ENCODE results near the gene PDE8B. TPM values are rescaled to one million over a fixed set of nuclear protein-coding genes. Genes with fewer than 3 reads are reported as not detected.
"Not testable (repeated sequence)": the region's sequence is repeated elsewhere in the genome, so short reads cannot be mapped to it uniquely, and the experiment has no call there.

PDE8B gene
- total and polyA plus RNA-seq, 2 experiments from 2014 or later, result 0.45 to 0.91 TPM

GRCh38 chr5:77383336-77383735, 172.9 kb downstream of the PDE8B start:
- H3K79me2 ChIP-seq (replicated peaks; ENCODE audit: insufficient read depth); H4K20me1 ChIP-seq (replicated peaks; ENCODE audit: insufficient read depth); H3F3A ChIP-seq (replicated peaks; ENCODE audit: low read depth); H3K4me3 ChIP-seq; H3K36me3 Mint-ChIP-seq (ENCODE audit: low read depth); H3K9me2 ChIP-seq (ENCODE audit: insufficient read depth); H3K27ac Mint-ChIP-seq; H3K27me3 Mint-ChIP-seq (ENCODE audit: insufficient read depth, low read depth, poor library complexity); DNase-seq (ENCODE audit: low spot score); H3K4me2 ChIP-seq; H3K9me3 Mint-ChIP-seq; H3K27ac ChIP-seq (ENCODE audit: low read depth); H3K4me1 ChIP-seq (ENCODE audit: insufficient read depth); H3K4me3 Mint-ChIP-seq; H3K36me3 ChIP-seq (ENCODE audit: insufficient read depth); H2AFZ ChIP-seq; ATAC-seq; H3K27me3 ChIP-seq (ENCODE audit: insufficient read depth): not testable (repeated sequence)
- peaks cover 14% of the 10 kb centered on the region; the same call in 2 of the 3 replicates for H3K4me1 Mint-ChIP-seq

- ATAC-seq; H2AFZ ChIP-seq; H3K79me2 ChIP-seq (replicated peaks; ENCODE audit: insufficient read depth); H3K27ac Mint-ChIP-seq; H3K4me1 ChIP-seq (ENCODE audit: insufficient read depth); H3K27me3 Mint-ChIP-seq (ENCODE audit: insufficient read depth, low read depth, poor library complexity); H3K4me2 ChIP-seq; H3K4me3 Mint-ChIP-seq; DNase-seq (ENCODE audit: low spot score); H3K9me3 Mint-ChIP-seq; H3K4me1 Mint-ChIP-seq; H3K36me3 ChIP-seq (ENCODE audit: insufficient read depth); H3K4me3 ChIP-seq; H3K9me2 ChIP-seq (ENCODE audit: insufficient read depth); H4K20me1 ChIP-seq (replicated peaks; ENCODE audit: insufficient read depth); H3K27ac ChIP-seq (ENCODE audit: low read depth); H3K36me3 Mint-ChIP-seq (ENCODE audit: low read depth); H3K27me3 ChIP-seq (ENCODE audit: insufficient read depth); H3F3A ChIP-seq (replicated peaks; ENCODE audit: low read depth): not testable (repeated sequence)
These were observed 175.9 kb downstream of the PDE8B start for GRCh38 chr5:77386340-77386739.

GRCh38 chr5:77389746-77390145, 179.3 kb downstream of the PDE8B start:
- Histone ChIP-seq H3K9me2 (ENCODE audit: insufficient read depth) (0 out of 2 replicates have a peak, but pooled peaks cover 6% of the 10 kb centered on the region), H3K27me3 (ENCODE audit: insufficient read depth) (no peaks in the 10 kb centered on the region), H4K20me1 (replicated peaks; ENCODE audit: insufficient read depth) (no peaks in the 10 kb centered on the region), H3K4me3 (no peak overlapping the region), H2AFZ (no peak overlapping the region), H3F3A (replicated peaks; ENCODE audit: low read depth) (no peaks in the 10 kb centered on the region), H3K79me2 (replicated peaks; ENCODE audit: insufficient read depth) (no peaks in the 10 kb centered on the region), H3K36me3 (ENCODE audit: insufficient read depth) (no peaks in the 10 kb centered on the region), H3K4me1 (ENCODE audit: insufficient read depth) (no peaks in the 10 kb centered on the region), H3K4me2 (no peak overlapping the region), H3K27ac (ENCODE audit: low read depth) (no peak overlapping the region)
- Mint-ChIP-seq H3K9me3 (no peaks in the 10 kb centered on the region; the same call in 2 of the 3 replicates), H3K36me3 (ENCODE audit: low read depth) (peaks cover 3% of the 10 kb centered on the region; the same call in 2 of the 3 replicates), H3K27me3 (ENCODE audit: insufficient read depth, low read depth, poor library complexity) (peaks cover 4% of the 10 kb centered on the region), H3K27ac (no peak overlapping the region), H3K4me1 (no peaks in the 10 kb centered on the region), H3K4me3 (no peak overlapping the region)
- DNase-seq (ENCODE audit: low spot score) (no peak), ATAC-seq (no peak)
- TF ChIP-seq EZH2 (IDR thresholded peaks at IDR 0.05; ENCODE audit: low read depth, unreplicated experiment) (no peak), STAT1 (IDR thresholded peaks at IDR 0.05; ENCODE audit: unreplicated experiment) (no peak), CTCF (conservative IDR thresholded peaks at IDR 0.05; ENCODE audit: low read depth in 2 of 2) (no peak), ZNF331 (CRISPR knock-in tag; IDR thresholded peaks at IDR 0.05; ENCODE audit: low read depth) (no peak), POLR2AphosphoS5 (IDR thresholded peaks at IDR 0.05; ENCODE audit: low read depth) (no peak), ZNF114 (CRISPR knock-in tag; IDR thresholded peaks at IDR 0.05) (no peak)

Measured in GM23338 (cell line).